Kidney tubule cell (primary cell): ENCODE data around the gene PPRC1.

Experiments
- DNase-seq: peaks from one replicate; pipeline ENCODE4 v3.0.0-alpha.2; 2018; ENCODE audit warnings: low spot score

PPRC1 gene

GRCh38 chr10:102146971-102147428 is 14.2 kb downstream of the PPRC1 start:
- DNase-seq = no peak

GRCh38 chr10:102147561-102147960 is 14.7 kb downstream of the PPRC1 start:
- peak; percentile 75 for DNase-seq

- DNase-seq = no peak
These were observed 15.4 kb downstream of the PPRC1 start for GRCh38 chr10:102148275-102148674.

GRCh38 chr10:102150970-102151773 is 18.3 kb downstream of the PPRC1 start:
- peak; percentile 91 for DNase-seq

GRCh38 chr10:102151774-102152544 is 19.1 kb downstream of the PPRC1 start, which contains the start of gene NOLC1:
Gene NOLC1 (plus strand): TSS chr10:102152389. CDS start chr10:102152411, 22 bp downstream.
- DNase-seq = peak; percentile 99

- DNase-seq = no peak
These were observed 19.7 kb downstream of the PPRC1 start for GRCh38 chr10:102152545-102152890.

GRCh38 chr10:102153093-102153620 is 20.3 kb downstream of the PPRC1 start:
- DNase-seq = peak; percentile 17

GRCh38 chr10:102154466-102155116 is 21.8 kb downstream of the PPRC1 start:
- DNase-seq = no peak

GRCh38 chr10:102157224-102157623 is 24.4 kb downstream of the PPRC1 start:
- DNase-seq = no peak

- DNase-seq = peak; percentile 40
These were observed 26.3 kb downstream of the PPRC1 start for GRCh38 chr10:102159051-102159597.

GRCh38 chr10:102159831-102160230 is 27.0 kb downstream of the PPRC1 start:
- DNase-seq = no peak

- no peak for DNase-seq
These were observed 30.6 kb downstream of the PPRC1 start for GRCh38 chr10:102163342-102163989.

GRCh38 chr10:102167861-102168260 is 35.0 kb downstream of the PPRC1 start:
- DNase-seq = no peak

- no peak for DNase-seq
These were observed 37.8 kb downstream of the PPRC1 start for GRCh38 chr10:102170602-102171001.

GRCh38 chr10:102172288-102172687 is 39.4 kb downstream of the PPRC1 start:
- no peak for DNase-seq

GRCh38 chr10:102175415-102175814 is 42.6 kb downstream of the PPRC1 start:
- peak; percentile 47 for DNase-seq

- no peak for DNase-seq
These were observed 51.8 kb downstream of the PPRC1 start for GRCh38 chr10:102184606-102185005.

GRCh38 chr10:102185272-102185671 is 52.4 kb downstream of the PPRC1 start:
- no peak for DNase-seq

GRCh38 chr10:102185811-102186527 is 53.1 kb downstream of the PPRC1 start:
- DNase-seq = no peak

GRCh38 chr10:102188298-102188940 is 55.6 kb downstream of the PPRC1 start:
- no peak for DNase-seq
